CD4-positive, alpha-beta T cell treated with Interleukin-6 for 4 hours (primary cell): Measurements from ENCODE around the gene CTSA.
"Not testable (repeated sequence)": the region's sequence is repeated elsewhere in the genome, so short reads cannot be mapped to it uniquely, and the experiment has no call there.

Source experiments
- DNase-seq: peaks from one replicate; pipeline ENCODE4 v3.0.0-alpha.2; 2020; ENCODE audit warnings: mixed read lengths

CTSA gene

DNA sequence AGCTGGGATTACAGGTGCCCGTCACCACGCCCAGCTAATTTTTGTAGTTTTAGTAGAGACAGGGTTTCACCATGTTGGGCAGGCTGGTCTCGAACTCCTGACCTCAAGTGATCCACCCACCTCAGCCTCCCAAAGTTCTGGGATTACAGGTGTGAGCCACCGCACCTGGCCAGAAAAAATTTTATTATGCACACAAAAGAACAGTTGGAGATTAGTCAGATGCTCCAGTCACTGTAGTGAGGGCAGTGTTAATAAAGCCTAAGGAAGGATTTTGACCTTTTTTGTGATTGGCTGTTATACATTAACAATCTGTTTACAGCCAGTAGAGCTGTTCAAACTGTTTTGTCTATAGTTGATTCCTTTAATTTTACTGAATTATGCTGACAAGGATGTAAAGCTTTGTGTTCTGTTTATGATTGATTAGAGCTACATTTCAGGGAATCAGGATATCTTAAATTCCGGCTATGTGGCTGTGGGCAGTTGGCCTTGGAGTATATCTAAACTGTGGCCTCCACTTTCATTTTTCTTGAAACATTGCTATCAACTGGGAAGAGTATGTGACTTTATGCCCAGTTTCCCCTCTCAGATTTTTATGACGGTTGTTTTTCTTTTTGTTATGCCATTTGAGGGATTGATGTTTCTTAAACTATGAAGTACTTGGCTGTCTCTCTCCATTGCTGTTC is 23.9 kb upstream of the CTSA start:
- no peak for DNase-seq

DNA sequence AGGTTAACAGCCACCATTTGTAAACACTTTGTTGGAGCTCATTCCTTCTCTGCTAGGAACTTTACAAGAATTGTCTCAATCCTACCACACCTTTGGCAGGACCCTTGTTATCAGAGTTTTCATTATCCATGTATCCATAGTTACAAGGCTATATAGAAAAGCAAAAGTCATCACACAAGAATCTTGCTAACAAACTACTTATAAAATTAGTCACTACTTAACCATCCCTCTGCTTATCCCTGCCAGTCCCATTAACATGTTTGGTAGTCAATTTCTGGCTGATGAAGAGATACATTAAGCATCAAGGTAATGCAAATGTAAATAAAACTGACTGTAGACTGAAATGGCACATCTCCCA is 23.3 kb upstream of the CTSA start:
- DNase-seq, result no peak

DNA sequence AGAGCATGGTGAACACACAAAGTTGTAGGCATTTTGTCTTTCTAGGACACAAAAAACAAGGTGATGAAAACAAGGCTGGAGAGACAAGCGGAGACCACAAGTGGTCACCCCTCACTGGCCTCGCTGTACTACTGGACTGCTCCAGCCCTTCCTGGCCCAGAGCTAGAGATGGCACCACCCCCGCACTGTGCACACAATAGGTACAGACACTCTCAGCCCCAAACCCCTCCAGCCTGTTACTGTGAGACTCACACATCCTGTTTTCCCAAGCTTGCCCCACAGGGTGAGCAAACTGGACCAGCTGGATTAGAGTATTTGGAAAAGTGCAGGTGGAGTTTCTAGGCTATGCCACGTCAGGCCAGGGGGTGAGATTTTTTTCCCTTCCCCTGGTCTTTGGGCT is 18.5 kb upstream of the CTSA start:
- DNase-seq, result no peak

DNA sequence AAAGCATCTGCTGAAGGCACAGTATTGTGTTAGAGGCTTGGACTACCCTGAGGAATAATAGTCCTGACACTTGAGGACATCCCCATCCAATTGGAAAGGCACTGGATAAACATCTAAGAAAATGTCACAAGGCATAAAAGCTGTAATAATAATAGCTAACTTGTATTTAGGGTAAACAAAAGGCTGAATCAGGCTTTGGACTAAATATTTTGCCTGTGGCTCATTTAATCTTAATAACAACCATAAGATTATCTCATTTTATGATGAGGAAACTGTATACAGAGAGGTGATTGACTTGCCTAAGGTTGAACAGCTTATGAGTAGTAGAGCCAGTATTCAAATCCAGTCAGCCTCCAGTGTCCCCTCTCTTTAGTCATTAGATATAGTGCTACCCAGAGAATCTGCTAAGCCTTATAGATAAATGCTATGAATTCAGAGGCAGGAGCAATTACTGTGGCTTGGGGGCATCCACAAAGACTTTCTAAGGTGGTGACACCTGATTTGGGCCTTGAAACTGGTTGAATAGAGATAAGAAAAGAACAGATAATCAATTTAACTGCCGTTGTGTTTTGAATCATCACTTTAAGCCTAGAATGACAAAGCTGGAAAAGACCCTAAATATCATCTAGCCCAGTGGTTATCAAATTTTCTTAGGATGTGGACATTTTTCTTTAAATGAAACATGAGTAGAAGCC is 17.6 kb upstream of the CTSA start:
- DNase-seq, result no peak

DNA sequence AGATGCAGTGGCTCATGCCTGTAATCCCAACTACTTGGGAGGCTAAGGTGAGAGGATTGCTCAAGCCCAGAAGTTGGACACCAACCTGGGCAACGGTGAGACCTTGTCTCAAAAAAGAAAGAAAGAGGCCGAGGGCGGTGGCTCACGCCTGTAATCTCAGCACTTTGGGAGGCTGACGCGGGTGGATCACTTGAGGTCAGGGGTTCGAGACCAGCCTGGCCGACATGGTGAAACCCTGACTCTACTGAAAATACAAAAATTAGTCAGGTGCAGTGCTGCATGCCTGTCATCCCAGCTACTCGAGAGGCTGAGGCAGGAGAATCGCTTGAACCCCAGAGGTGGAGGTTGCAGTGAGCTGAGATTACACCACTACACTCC is 17.0 kb upstream of the CTSA start:
- DNase-seq, result not testable (repeated sequence)

DNA sequence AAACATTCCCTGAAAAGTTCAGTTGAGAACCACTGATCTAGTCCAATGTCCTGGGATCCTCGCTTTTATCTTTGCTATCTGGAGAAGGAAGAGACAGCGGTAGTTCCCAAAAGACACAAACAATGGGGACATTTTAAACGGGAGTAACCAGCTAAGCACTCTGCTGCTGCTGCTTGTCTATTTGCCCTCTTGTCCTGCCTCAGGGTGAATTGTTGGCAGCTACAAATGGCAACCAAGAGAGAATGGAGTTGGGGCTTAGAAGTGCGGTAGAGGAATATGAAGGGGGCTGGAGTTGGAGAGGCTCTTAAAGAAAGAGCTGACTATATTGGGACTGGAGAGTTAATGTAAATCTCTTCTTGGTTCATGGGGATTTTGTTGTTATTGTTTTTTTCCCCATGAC is 16.6 kb upstream of the CTSA start:
- DNase-seq, result no peak

DNA sequence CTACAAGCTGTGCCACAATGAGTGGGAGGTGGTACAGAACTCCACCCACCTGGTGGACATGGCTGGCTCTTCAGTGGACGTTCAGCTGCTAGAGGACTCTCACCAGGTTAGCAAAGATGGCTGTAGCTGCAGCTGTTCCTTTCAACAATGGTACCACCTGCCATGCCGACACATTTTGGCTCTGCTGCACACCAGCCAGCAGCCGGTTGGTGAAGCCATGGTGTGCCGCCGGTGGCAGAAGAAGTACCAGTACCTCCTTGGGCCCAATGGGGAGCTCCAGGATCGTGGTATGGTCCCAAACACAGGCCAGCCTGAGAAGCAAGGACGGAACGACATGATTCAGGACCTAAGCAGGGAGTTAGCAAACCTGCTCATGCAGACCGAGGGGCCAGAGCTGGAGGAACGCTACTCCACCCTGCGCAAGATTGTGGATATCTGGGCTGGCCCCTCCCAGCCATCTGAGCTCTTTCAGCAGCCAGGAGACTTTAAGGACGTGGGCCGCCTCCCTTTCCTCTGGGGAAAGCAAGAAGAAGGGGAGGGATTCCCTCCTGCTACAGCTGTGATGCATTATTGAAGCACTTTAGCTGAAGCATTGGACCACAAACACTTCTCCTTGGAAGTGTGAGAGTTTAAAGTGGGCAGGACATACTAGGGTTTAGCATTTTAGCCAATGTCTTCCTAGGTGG is 12.9 kb upstream of the CTSA start:
- DNase-seq, result no peak

DNA sequence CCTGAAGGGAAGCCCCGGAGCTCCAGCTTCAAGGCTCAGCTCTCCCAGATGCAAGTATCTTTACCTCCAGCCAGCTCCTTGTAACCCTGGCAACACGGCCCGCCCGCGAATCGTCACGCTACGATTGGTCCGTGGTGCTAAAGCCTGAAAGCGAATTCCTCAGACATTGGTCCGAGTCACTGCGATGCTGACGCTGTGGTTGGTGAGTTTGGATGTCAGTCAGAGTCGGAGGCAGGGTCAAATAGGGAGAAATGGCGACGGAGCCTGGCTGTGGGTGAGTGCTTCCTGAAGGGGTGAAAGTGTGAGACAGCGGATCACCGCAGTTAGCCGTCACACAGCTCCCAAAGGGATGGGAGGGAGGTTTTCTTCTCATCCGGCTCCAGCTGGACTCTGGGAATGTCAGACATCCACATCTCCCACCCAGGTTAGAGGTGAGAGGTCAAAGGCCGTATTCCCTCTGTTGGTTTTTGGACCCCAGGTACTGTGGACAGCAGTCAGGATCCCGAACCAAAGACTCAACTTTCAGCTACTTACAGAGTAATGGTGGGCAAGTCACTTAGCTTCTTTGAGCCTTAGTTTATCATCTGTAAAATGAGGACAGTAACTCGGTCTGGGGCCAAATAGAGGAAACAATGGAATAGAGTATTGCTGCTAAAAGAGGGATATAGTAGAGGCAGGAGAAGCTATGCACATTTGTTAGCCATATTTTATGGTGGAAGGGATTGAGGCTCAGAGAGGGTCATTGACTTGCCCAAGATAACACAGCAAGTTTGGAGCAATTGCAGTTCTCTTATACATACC is 9.9 kb upstream of the CTSA start, which contains the start of gene ZSWIM1:
Gene ZSWIM1, plus strand, starts transcription at position 240 of the 801 bp plus-strand sequence. CDS start 1,366 bp downstream, outside the sequence.
- peak; percentile 99 for DNase-seq

DNA sequence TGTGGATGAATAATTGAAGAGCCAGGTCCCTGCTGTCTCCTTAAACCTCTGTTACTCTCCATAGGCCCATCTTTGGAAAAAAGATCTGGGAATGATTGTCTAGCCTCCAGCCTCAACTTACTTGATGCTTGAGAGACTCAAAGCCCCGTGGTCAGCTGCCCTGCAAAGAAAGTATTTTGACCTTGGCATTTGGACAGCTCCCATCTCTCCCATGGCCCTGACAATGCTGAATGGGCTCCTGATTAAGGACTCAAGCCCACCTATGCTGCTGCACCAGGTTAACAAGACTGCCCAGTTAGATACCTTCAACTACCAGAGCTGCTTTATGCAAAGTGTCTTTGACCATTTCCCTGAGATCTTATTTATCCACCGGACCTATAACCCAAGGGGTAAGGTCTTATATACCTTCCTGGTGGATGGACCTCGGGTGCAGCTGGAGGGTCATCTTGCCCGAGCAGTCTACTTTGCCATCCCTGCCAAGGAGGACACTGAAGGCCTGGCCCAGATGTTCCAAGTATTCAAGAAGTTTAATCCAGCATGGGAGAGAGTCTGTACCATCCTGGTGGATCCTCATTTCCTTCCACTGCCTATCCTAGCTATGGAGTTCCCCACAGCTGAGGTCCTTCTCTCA is 8.6 kb upstream of the CTSA start:
- DNase-seq, result no peak

DNA sequence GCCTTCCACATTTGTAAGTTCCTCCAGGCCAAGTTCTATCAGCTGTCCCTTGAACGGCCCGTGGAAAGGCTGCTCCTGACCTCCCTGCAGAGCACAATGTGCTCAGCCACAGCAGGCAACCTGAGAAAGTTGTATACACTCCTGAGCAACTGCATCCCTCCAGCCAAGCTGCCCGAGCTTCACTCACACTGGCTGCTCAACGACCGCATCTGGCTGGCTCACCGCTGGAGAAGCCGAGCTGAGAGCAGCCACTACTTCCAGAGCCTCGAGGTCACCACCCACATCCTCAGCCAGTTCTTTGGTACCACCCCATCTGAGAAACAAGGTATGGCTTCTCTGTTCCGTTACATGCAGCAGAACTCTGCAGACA is 8.1 kb upstream of the CTSA start:
- DNase-seq, result no peak

DNA sequence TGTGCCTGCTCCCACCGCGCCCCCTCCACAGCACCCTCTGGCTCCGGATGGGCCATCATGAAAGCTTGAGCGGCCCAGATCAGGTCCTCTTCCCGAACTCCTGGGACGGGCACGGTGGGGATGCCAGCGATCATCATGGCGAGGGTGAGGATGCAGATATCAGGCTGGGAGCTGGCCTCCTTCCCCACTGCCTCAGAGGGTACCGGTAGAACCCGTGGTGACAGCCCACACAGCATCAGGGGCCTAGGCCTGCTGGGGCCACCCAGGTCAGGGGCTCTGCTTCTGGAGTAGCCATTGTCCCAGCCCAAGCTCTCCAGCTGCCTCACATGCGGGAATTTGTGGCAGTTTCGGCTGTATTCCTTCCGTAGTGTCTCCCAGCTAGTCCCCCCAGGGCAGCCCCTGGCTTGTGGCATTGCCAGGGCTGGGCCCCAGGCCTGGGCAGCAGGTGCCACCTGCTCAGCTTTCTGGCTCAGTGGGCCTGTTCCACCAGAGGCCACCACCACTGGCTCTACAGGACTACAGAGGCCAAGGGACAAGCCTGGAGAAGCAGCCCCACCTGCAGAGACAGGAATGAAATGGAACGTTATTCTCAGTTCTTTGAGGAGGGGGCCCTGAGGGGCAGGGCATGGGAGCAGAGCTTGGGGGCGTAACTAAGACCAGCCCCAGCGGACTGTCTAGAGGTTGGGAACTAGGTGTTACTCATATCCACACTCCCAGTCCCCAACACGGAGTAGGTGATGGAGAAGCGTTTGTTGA is 4.4 kb upstream of the CTSA start:
- DNase-seq, result no peak

DNA sequence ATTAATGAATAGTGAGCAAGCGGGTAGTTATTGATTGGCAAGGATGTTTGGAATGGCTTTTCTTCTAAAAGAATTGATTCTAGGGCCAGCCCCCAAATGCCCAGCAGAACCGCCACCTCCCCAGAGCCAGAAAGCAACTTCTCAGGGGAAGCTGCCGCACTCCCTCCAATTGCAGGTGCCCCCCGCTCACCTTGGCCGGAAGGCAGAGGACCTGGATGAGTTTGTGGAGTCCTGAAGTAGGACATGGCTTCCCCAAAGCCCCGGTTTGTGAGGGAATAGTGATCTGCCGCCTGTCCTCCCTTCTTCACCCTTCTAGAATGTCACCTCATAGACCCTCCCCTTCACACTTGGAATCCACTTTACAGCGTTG is 3.8 kb upstream of the CTSA start, which contains the start of gene SPATA25:
Gene SPATA25, minus strand, starts transcription at position 277 of the 370 bp plus-strand sequence. Its CDS starts 32 bp downstream, at position 245.
- DNase-seq, result no peak

DNA sequence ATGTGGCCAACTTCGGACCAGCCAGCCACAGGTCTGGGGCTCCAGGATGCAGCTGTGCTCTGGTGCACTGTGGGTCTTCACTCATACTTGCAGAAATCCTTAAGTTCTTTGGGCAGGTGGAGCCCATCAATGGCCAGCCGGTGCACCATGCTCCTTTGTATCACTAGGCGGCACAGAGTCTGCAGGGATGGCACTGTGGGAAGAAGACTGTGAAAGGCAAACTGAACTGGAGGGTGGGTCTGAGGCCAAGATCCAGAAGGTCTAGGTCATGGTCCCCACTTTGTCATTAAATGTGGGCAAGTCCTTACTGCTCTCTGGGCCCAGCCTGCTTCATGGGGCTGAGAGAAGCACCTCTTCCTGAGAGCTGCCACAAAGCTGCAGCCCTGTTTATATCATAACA is 2.5 kb upstream of the CTSA start:
- no peak for DNase-seq

DNA sequence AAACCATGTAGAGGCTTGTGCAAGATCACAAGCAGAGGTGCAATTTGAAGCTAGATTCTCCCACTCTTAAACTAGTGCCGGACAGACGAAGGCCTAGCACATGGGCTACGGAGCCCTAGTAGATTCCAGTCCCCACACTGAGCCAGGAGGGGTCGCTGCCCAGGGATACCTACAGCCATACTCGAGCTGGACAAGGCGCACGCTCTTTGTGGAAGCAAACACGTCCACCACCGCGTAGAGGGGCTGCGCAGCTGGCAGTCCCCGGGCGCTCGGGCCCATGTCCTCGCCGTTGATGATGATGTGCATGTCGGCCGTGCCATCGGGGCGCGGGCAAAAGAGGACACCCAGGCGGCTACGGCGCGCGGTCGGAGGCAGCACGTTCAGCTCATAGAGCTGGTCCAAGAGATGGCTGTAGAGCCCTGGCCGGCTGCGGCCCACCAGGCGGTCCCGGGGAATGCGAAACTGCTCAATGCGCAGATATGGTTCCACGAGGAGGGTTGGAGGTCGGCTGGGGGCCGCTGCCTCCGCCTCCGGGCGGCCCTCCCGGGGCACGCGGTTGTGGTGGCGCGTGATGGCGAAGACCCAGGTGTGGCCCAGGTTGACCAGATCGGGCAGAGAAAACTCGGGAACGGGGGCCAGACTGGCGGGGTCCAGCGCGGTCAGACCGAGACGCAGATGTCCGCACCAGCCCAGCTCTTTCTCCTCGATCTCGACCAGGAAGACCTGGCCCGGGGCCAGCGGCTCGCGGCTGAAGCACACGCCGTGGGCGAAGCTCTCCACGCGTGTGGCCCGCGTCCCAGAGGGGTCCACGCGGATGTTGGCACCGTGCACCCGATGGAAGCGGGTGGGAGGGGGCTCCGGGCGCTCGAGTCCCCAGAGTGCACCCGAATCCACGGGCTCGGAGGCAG is 804 bp upstream of the CTSA start:
- DNase-seq, result peak; percentile 65

DNA sequence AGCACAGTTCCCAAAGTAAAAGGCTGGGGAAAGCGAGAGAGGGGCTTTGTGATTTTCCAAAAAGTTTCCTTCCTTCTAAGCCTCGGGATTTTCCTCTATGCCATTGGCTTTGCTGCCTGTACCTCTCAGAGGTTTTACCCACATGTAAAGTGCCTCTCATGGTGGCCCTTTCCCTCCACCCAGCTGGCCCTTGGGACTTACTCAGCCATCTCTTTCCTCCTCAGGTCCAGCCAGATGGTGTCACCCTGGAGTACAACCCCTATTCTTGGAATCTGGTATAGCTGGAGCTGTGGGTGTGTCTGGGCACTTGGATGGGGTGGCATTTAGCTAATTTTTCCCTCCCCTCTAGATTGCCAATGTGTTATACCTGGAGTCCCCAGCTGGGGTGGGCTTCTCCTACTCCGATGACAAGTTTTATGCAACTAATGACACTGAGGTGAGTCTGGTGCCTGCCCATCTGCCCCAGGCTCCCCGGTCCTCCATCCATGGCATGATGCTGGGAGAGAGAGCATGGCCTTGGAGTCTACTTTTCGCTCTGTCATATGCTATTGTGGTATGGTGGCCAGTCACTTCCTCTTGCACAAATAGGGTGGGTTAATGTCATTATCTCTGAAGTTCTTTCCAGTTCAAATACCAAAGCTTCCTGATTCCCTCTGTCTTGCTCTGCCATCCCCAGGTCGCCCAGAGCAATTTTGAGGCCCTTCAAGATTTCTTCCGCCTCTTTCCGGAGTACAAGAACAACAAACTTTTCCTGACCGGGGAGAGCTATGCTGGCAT is 1.1 kb downstream of the CTSA start:
- no peak for DNase-seq

DNA sequence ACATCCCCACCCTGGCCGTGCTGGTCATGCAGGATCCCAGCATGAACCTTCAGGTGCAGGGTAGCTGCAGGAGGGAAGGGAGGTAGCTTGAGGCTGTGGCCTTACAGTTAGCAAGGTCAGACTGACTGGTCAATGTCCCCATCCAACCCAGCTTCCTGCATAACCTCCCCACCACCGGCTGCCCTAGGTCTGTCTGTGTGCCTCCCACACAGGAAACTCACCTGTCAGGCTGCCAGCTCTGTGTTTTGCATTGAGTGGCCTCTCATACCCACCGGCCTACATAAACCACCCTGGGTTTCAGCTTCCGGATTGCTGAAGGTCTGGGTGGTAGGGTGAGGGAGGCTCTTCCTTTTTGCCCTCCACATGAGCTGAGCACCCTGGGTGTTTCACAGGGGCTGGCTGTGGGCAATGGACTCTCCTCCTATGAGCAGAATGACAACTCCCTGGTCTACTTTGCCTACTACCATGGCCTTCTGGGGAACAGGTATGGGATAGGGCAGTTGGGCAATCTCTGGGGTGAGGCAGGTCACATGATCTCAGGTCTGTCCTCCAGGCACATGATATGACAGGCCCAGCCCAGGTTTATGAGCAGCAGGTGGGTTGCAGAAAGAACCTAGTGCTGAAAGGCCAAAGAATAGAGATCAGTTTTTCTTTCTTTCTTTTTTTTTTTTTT is 1.8 kb downstream of the CTSA start:
- peak; percentile 55 for DNase-seq

DNA sequence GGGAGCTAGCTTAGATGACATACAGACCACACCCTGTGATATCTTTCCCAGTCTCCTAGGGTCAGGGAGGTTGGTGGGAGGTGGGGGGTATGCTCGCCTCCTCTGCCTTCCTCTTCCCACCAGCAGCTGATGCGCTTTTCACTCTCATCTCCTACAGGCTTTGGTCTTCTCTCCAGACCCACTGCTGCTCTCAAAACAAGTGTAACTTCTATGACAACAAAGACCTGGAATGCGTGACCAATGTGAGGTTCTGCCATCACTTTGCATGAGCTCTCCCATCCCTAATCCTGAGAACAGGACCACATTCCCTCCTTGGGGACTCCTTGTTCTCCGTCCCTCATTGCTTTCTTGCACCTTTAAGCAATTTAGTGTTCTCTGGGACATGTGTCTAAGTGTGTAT is 2.7 kb downstream of the CTSA start:
- DNase-seq, result no peak

DNA sequence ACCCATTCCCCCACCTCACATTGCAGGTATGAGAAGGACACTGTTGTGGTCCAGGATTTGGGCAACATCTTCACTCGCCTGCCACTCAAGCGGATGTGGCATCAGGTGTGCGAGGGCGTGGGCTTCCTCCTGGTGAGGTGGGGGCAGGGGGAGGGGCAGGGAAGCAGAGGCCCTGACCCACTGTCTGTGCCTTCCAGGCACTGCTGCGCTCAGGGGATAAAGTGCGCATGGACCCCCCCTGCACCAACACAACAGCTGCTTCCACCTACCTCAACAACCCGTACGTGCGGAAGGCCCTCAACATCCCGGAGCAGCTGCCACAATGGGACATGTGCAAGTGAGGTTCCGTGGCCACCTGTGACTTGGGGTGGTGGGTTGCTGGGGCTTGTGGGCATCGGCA is 3.7 kb downstream of the CTSA start:
- DNase-seq, result no peak

DNA sequence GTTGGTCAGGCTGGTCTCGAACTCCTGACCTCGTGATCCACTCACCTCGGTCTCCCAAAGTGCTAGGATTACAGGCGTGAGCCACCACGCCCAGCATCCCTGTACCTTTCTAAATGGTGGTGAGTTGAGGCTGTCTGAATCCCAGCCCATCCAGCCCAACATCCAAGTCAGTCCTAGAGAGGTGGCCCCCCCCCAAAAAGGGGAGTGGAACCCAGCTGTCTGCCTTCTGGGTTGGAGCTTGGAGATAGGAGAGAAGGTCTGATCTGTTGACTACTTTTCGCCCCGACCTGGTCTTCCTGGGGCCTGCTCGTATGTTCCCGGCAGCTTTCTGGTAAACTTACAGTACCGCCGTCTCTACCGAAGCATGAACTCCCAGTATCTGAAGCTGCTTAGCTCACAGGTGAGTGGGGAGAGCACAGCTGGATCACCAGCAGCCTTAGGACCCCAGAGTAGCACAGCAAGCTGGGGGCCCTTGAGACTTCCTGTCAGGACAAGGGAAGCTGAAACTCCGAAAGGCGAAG is 5.6 kb downstream of the CTSA start:
- DNase-seq, result no peak
